Right renal pelvis (tissue), 4 donors: ENCODE data around the gene SOCS7. TPM values are rescaled to one million over a fixed set of nuclear protein-coding genes. Genes with fewer than 3 reads are reported as not detected.
A peak's percentile ranks its signal among the peaks of the same experiment; 100 is the strongest.

Source experiments
- DNase-seq, 4 donors: peaks; one replicate each; pipeline ENCODE4 v3.0.0-alpha.2; 2013; ENCODE audit warnings: low read depth in 4 of 4, low spot score in 3 of 4, missing footprints in 1 of 4
- polyA plus RNA-seq, 4 donors: library from polyadenylated mRNA; unstranded; fragments of 120-200 nt; gene quantifications; one replicate each; pipeline ENCODE4 v1.2.1, GENCODE V29; 2013; ENCODE audit not compliant: insufficient read length in 4 of 4

The SOCS7 gene
- polyA plus RNA-seq, 4 donors: 16.9 to 20.4 (median 18.3) TPM

- DNase-seq: no peak
Observed at GRCh38 chr17:38358586-38359513, 7.2 kb downstream of the SOCS7 start.

DNA sequence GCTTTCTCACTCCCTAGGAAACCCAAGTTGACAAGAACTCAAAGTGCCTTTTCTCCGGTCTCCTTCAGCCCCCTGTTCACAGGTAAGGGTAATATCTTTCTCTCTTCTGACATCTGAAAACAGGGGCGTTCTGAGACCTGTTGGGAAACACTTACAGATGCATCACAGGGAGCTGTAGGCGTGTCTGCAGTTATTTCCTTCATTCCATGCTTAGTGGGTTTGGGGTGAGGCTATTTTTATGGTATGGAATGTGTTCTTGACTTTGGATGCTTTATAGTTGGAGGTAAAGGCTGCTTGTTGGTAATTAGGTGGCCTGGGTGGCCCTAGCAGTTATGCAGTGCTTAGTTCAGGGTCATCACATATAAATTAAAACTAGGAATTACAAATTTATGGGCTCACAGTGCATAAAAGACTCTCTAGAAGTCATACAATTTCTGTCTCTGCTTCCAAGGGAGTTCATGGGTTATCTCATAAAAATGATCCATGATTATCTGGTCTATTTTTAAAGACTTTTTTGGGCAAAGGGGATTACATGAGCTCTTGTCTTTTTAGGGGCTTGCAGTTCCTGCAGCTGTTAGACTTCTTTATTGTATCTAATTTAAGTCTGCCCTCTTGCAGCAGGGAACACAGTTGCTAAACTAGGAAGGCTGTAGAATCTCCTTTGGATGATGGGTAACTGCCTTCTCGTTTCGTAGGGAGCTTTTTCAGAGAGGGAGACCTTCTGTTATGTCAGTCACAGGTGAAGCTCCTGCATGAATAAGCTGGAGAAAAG, 10.2 kb downstream of the SOCS7 start:
- no peak for DNase-seq

- DNase-seq: no peak
Observed at GRCh38 chr17:38363016-38363415, 11.4 kb downstream of the SOCS7 start.

- DNase-seq: no peak
Observed at GRCh38 chr17:38364741-38365140, 13.1 kb downstream of the SOCS7 start.

DNA sequence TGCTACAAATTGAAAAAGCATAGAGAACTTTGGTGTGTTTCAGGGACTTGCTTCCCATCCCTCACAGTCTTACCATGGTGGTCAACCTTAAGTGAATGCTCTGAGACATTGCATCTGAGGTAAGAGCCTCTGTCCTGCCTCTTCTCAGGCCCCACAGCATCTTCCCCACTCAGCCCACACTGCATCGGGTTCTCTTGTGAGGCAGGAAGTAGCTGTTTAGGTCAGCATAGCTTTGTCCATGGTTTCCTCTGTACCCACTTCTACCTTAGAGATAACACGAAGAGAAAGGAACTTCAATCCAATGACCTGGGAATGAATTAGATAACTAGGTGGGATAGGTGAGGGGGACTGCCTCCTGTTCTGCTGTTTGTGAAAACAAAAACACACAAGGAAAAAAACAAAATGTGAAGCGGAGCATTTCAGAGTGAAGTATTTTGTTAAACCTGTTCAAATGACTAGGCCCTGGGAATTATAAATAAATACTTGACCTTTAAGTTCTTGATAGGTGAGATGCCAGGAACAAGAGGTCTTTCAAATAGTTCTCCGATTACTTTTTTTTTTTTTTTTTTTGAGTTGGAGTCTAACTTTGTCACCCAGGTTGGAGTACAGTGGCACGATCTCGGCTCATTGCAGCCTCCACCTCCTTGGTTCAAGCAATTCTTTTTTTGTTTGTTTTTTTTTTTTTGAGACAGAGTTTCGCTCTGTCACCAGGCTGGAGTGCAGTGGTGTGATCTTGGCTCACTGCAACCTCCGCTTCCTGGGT, 17.7 kb downstream of the SOCS7 start:
- no peak for DNase-seq

DNA sequence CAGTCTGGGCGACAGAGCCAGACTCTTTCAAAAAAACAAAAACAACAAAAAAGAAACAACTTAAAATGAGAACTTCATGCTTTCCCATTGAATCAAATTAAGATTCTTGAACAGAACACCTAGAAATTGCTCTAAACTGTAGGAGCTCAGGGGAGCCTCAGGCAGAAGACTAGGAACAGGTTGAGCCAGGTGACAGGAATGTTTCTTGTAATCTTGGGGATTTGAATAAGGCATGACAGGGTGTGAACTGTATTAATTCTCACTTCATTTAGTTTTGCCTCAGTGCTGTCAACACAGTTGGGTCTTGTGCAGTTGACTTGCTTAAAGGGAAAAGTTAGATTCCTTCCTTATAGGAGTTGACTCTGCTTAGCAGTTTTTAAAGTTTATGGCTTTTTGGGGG, 27.8 kb downstream of the SOCS7 start:
- DNase-seq: no peak

DNA sequence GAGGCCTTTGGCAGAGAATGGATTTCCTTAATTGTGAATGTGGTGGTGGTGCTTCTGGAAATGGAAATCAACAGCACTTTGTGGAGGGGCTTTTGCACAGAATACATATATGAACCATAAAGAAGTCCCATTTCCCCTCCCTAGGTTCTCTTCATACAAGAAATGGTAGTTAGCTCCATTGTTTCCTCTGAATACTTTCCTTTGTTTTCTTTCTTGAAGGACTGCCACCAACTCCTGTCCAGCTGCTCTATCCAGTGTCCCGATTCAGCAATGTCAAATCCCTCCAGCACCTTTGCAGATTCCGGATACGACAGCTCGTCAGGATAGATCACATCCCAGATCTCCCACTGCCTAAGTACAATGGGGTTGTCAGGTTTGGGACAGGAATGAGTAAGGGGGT, 43.4 kb downstream of the SOCS7 start:
- DNase-seq: no peak

DNA sequence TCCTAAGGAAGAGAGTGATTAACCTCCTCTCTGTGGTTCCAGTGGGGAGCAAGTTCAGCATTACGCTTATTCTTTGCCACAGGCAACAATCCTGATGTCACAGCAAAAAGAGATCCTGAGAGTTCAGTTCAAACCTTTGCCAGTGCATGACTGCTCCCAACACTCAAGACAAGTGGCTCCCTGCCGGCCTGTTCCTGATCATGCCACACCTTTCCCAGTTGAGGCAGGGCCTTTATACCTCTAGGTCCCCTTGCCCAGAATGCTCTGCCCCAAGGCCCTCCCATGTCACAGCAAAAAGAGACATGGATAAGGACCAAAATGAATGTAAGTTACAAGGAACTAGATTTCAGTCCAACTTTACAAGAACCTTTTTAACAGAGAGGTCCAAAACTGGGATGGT, 45.6 kb downstream of the SOCS7 start:
- DNase-seq: no peak

DNA sequence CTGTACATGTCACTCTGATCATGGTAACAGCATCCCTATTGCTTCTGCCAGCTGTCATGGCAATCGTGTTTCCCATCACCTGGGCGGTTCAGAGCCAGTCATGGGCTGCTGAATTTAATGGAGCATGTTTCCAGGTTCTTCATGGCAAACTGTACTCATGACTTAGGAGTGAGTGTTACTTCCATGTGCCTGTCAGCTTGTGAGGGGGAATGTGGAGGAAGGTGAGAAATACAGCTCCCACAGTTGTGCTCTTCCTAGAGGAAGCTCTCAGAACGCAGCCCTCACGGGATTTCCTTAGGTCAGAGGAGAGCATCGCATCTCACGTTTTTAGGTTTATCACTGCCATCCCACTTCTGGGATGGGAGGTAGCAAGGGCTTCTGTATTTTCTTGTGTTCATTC, 48.6 kb downstream of the SOCS7 start:
- DNase-seq: no peak

DNA sequence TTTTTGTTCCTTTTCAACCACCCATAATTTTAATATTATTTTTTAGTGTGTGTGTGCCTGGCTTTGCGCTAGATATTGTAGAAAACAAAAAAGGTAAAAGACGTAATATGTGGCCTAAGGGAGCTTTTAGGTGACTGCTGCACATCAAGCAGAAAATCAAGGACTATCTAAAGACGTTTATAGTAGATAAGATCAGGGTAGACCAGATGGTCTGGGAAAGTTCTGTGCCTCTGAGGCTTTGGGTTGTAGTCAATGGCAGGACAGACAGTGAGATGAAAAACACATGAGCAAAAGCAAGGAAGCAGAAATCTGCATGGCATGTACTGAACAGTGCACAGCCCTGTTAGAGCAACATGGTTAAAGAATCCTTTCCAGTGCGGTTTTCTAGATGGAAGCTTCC, 49.8 kb downstream of the SOCS7 start:
- DNase-seq: no peak

- DNase-seq: no peak
Observed at GRCh38 chr17:38402897-38403296, 51.3 kb downstream of the SOCS7 start.

GRCh38 chr17:38403491-38403890, 51.8 kb downstream of the SOCS7 start:
- peak in 1 of 4 donors; percentile 31 for DNase-seq

GRCh38 chr17:38404174-38404943, 52.7 kb downstream of the SOCS7 start:
- DNase-seq: no peak

DNA sequence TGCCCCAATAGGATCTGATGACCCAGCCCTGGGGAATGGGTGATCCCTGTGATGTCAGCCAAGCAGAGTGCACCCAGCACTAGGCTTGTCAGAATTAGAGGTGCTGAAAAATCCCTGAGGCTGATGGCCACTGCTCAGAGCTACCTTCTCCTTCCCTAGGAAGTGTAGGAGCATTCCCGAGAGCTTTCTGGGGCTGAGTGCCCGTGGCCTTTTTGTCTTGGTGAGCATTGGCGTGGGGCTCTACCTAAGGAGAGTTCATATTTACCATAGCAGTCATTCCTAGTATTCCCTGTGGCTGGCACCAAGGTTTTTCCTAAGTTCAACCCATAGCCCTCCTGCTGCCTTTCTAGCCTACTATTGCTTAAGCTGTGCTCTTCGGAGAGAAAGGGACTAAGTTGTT, 54.0 kb downstream of the SOCS7 start:
- DNase-seq: no peak

DNA sequence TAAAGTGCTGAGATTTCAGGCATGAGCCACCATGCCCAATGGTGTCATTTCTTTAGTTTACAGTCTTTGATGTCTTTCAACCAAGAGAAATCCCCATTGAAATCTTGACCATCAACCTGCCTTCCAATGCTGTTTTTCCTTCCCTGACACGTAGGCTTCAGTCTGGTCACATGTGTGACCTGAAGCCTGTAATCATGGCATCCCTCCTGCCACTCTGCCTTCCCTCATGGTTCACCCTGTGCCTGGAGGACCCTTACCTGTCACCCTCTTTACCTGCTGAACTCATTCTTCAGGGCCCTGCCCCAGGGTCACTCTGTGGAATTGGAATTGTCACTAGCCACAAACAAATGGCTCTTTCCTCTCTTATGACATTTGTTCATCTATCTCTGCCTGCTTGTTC, 58.6 kb downstream of the SOCS7 start:
- DNase-seq: no peak

GRCh38 chr17:38415250-38416194, 63.9 kb downstream of the SOCS7 start:
- no peak for DNase-seq

DNA sequence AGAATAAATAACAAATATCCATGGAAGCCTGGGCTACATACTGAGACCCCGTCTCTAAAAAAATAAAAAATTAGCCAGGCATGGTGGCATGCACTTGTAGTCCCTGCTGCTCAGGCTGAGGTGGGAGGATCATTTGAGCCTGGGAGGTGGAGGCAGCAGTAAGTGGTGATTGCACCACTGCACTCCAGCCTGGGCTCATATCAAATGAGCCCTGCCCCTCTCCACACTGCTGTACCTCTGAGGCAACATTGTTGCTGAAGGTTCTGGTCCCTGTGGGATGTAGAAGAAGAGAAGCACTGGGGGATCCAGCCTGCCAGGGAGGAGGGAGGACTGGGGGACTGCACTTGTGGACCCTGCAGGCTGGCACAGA, 65.2 kb downstream of the SOCS7 start:
- DNase-seq: no peak

DNA sequence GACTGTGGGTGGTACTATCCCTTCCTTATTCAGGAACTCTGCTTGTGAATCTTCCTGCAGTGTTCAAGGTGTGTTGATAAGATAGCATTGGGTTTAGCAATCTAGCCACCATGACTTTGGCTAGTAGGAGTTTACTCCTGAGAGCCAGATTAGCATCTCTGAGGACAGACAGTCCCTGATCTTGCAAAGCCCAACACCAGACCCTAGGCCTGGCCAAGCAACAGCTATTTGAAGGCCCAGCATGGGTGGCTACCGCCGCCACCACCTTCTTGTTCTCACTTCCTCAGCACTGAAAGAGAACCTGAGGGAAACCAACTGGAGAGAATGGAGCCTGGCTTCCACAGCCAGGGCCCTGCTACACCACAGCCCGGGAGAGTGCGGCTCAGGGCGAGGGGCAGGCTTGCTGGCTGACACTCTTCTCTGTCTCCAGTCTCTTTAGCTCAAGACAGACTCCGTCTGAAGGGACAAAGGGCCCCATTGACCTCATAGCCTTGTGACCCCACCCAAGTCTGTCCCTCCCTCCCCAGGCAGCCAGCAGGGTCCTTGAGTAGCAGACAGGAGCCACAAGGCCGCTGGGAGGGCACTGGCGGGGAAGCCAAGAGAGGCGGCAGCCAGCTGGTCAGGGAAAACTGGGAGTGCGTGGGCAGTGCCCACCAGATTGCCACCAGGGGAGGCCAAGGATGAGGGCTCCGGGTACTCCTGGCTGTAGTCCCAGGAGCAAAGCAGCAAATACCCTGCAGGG, 65.7 kb downstream of the SOCS7 start:
- no peak for DNase-seq
